ENCODE results near the gene WLS. TPM values are rescaled to one million over a fixed set of nuclear protein-coding genes. Genes with fewer than 3 reads are reported as not detected.
A peak's percentile ranks its signal among the peaks of the same experiment; 100 is the strongest.

WLS gene
- total and polyA plus RNA-seq, 2 experiments from 2014 or later, result 0.87 to 1.2 TPM

DNA sequence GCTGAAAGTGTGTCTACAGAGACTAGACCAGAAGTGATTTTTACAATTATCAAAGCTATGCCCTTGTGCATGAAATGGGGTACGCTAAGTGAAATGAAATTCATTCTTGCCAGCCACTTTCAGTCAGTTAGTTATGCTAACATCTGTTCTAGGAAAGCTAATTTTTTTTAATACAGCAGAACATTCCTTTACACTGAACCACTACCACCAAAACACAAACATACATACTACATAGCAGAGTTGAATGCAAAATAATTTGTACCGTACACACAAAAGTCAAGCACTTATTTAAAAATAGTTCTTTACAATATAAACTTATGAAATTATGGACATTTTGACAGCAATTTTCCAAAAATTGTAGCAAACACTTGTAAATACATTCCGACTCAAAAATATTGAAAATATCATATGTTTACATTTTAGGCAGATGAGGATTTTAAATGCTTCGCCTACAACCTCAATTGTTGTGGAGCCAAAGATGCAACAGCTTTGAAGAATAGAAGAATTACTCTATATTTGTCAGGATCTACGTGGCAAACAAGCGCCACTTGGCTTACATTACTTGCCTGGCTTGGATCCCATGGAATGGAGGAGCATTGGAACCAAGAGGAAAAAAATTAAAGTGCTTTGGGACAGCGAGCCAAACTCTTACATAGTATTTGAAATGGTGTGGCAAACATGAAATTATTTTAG is 30.6 kb downstream of the WLS start (continued):
- TF ChIP-seq, protein P1, sequence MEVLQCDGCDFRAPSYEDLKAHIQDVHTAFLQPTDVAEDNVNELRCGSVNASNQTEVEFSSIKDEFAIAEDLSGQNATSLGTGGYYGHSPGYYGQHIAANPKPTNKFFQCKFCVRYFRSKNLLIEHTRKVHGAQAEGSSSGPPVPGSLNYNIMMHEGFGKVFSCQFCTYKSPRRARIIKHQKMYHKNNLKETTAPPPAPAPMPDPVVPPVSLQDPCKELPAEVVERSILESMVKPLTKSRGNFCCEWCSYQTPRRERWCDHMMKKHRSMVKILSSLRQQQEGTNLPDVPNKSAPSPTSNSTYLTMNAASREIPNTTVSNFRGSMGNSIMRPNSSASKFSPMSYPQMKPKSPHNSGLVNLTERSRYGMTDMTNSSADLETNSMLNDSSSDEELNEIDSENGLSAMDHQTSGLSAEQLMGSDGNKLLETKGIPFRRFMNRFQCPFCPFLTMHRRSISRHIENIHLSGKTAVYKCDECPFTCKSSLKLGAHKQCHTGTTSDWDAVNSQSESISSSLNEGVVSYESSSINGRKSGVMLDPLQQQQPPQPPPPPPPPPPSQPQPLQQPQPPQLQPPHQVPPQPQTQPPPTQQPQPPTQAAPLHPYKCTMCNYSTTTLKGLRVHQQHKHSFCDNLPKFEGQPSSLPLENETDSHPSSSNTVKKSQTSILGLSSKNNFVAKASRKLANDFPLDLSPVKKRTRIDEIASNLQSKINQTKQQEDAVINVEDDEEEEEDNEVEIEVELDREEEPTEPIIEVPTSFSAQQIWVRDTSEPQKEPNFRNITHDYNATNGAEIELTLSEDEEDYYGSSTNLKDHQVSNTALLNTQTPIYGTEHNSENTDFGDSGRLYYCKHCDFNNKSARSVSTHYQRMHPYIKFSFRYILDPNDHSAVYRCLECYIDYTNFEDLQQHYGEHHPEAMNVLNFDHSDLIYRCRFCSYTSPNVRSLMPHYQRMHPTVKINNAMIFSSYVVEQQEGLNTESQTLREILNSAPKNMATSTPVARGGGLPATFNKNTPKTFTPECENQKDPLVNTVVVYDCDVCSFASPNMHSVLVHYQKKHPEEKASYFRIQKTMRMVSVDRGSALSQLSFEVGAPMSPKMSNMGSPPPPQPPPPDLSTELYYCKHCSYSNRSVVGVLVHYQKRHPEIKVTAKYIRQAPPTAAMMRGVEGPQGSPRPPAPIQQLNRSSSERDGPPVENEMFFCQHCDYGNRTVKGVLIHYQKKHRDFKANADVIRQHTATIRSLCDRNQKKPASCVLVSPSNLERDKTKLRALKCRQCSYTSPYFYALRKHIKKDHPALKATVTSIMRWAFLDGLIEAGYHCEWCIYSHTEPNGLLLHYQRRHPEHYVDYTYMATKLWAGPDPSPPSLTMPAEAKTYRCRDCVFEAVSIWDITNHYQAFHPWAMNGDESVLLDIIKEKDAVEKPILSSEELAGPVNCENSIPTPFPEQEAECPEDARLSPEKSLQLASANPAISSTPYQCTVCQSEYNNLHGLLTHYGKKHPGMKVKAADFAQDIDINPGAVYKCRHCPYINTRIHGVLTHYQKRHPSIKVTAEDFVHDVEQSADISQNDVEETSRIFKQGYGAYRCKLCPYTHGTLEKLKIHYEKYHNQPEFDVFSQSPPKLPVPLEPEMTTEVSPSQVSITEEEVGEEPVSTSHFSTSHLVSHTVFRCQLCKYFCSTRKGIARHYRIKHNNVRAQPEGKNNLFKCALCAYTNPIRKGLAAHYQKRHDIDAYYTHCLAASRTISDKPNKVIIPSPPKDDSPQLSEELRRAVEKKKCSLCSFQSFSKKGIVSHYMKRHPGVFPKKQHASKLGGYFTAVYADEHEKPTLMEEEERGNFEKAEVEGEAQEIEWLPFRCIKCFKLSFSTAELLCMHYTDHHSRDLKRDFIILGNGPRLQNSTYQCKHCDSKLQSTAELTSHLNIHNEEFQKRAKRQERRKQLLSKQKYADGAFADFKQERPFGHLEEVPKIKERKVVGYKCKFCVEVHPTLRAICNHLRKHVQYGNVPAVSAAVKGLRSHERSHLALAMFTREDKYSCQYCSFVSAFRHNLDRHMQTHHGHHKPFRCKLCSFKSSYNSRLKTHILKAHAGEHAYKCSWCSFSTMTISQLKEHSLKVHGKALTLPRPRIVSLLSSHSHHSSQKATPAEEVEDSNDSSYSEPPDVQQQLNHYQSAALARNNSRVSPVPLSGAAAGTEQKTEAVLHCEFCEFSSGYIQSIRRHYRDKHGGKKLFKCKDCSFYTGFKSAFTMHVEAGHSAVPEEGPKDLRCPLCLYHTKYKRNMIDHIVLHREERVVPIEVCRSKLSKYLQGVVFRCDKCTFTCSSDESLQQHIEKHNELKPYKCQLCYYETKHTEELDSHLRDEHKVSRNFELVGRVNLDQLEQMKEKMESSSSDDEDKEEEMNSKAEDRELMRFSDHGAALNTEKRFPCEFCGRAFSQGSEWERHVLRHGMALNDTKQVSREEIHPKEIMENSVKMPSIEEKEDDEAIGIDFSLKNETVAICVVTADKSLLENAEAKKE (CRISPR knock-in tag; IDR thresholded peaks at IDR 0.05), result no peak
- no peak for TF ChIP-seq ZNF331 (CRISPR knock-in tag; IDR thresholded peaks at IDR 0.05; ENCODE audit: low read depth)
- TF ChIP-seq, protein P2, sequence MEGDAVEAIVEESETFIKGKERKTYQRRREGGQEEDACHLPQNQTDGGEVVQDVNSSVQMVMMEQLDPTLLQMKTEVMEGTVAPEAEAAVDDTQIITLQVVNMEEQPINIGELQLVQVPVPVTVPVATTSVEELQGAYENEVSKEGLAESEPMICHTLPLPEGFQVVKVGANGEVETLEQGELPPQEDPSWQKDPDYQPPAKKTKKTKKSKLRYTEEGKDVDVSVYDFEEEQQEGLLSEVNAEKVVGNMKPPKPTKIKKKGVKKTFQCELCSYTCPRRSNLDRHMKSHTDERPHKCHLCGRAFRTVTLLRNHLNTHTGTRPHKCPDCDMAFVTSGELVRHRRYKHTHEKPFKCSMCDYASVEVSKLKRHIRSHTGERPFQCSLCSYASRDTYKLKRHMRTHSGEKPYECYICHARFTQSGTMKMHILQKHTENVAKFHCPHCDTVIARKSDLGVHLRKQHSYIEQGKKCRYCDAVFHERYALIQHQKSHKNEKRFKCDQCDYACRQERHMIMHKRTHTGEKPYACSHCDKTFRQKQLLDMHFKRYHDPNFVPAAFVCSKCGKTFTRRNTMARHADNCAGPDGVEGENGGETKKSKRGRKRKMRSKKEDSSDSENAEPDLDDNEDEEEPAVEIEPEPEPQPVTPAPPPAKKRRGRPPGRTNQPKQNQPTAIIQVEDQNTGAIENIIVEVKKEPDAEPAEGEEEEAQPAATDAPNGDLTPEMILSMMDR (conservative IDR thresholded peaks at IDR 0.05; ENCODE audit: low read depth in 2 of 2), result no peak
- TF ChIP-seq, protein P3, sequence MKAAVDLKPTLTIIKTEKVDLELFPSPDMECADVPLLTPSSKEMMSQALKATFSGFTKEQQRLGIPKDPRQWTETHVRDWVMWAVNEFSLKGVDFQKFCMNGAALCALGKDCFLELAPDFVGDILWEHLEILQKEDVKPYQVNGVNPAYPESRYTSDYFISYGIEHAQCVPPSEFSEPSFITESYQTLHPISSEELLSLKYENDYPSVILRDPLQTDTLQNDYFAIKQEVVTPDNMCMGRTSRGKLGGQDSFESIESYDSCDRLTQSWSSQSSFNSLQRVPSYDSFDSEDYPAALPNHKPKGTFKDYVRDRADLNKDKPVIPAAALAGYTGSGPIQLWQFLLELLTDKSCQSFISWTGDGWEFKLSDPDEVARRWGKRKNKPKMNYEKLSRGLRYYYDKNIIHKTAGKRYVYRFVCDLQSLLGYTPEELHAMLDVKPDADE (IDR thresholded peaks at IDR 0.05), result no peak

DNA sequence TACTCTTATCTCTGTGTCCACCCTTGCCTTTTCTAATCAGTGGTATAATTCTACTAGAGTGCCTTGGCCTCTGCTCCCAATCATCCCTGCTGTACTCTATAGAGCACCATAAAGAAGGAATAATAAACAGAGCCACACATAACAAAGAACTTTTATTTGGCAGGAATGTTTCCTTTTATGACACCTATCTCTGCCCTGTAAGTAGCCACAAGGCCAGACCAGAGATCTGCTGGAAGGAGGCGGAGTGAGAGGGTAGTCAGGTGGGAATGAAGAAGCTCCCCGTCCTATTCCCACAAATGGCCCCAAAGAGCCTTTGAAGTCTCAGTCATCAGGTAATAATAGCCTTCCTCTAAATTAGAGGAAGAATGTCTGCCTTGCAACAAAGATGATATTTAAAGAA is 32.7 kb downstream of the WLS start:
- H3K27me3 ChIP-seq (ENCODE audit: insufficient read depth), result no peaks in the 10 kb centered on the region
- H3K4me3 ChIP-seq, result no peak overlapping the region
- Mint-ChIP-seq H3K27ac (no peak overlapping the region), H3K4me1 (peaks cover 26% of the 10 kb centered on the region), H3K4me3 (no peak overlapping the region), H3K9me3 (no peaks in the 10 kb centered on the region), H3K27me3 (ENCODE audit: insufficient read depth, low read depth, poor library complexity) (no peaks in the 10 kb centered on the region), H3K36me3 (ENCODE audit: low read depth) (no peaks in the 10 kb centered on the region)
- no peaks in the 10 kb centered on the region for H3F3A ChIP-seq (replicated peaks; ENCODE audit: low read depth)
- no peaks in the 10 kb centered on the region; the same call in 1 of the 2 replicates for H4K20me1 ChIP-seq (replicated peaks; ENCODE audit: insufficient read depth)
- no peaks in the 10 kb centered on the region for H3K36me3 ChIP-seq (ENCODE audit: insufficient read depth)
- H3K79me2 ChIP-seq (replicated peaks; ENCODE audit: insufficient read depth), result no peaks in the 10 kb centered on the region
- H3K9me2 ChIP-seq (ENCODE audit: insufficient read depth), result no peaks in the 10 kb centered on the region
- no peak overlapping the region for H2AFZ ChIP-seq
- H3K27ac ChIP-seq (ENCODE audit: low read depth), result no peak overlapping the region
- H3K4me2 ChIP-seq, result 0 out of 2 replicates have a peak overlapping the region, but pooled peaks have one; percentile 40
- no peak for DNase-seq (ENCODE audit: low spot score)
- peak; percentile 62 for ATAC-seq
- no peaks in the 10 kb centered on the region; the same call in 1 of the 2 replicates for H3K4me1 ChIP-seq (ENCODE audit: insufficient read depth)
- TF ChIP-seq STAT1 (IDR thresholded peaks at IDR 0.05; ENCODE audit: unreplicated experiment) (no peak), EZH2 (IDR thresholded peaks at IDR 0.05; ENCODE audit: low read depth, unreplicated experiment) (no peak), NANOG (IDR thresholded peaks at IDR 0.05; ENCODE audit: borderline replicate concordance) (no peak), EZH2phosphoT487 (IDR thresholded peaks at IDR 0.05; ENCODE audit: unreplicated experiment) (no peak)
- TF ChIP-seq, protein P4, sequence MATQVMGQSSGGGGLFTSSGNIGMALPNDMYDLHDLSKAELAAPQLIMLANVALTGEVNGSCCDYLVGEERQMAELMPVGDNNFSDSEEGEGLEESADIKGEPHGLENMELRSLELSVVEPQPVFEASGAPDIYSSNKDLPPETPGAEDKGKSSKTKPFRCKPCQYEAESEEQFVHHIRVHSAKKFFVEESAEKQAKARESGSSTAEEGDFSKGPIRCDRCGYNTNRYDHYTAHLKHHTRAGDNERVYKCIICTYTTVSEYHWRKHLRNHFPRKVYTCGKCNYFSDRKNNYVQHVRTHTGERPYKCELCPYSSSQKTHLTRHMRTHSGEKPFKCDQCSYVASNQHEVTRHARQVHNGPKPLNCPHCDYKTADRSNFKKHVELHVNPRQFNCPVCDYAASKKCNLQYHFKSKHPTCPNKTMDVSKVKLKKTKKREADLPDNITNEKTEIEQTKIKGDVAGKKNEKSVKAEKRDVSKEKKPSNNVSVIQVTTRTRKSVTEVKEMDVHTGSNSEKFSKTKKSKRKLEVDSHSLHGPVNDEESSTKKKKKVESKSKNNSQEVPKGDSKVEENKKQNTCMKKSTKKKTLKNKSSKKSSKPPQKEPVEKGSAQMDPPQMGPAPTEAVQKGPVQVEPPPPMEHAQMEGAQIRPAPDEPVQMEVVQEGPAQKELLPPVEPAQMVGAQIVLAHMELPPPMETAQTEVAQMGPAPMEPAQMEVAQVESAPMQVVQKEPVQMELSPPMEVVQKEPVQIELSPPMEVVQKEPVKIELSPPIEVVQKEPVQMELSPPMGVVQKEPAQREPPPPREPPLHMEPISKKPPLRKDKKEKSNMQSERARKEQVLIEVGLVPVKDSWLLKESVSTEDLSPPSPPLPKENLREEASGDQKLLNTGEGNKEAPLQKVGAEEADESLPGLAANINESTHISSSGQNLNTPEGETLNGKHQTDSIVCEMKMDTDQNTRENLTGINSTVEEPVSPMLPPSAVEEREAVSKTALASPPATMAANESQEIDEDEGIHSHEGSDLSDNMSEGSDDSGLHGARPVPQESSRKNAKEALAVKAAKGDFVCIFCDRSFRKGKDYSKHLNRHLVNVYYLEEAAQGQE (IDR thresholded peaks at IDR 0.05; ENCODE audit: unreplicated experiment), result no peak
- TF ChIP-seq, protein P3 (IDR thresholded peaks at IDR 0.05), result no peak
